HG03439 (cell line): Measurements from ENCODE around the gene BLOC1S4.

Experiments
- ATAC-seq: cut with Tn5 transposase; IDR thresholded peaks from one replicate; pipeline ENCODE4 v1.9.1; 2021; ENCODE audit warnings: mild to moderate bottlenecking, moderate library complexity; ENCODE audit not compliant: unreplicated experiment

Gene BLOC1S4

DNA sequence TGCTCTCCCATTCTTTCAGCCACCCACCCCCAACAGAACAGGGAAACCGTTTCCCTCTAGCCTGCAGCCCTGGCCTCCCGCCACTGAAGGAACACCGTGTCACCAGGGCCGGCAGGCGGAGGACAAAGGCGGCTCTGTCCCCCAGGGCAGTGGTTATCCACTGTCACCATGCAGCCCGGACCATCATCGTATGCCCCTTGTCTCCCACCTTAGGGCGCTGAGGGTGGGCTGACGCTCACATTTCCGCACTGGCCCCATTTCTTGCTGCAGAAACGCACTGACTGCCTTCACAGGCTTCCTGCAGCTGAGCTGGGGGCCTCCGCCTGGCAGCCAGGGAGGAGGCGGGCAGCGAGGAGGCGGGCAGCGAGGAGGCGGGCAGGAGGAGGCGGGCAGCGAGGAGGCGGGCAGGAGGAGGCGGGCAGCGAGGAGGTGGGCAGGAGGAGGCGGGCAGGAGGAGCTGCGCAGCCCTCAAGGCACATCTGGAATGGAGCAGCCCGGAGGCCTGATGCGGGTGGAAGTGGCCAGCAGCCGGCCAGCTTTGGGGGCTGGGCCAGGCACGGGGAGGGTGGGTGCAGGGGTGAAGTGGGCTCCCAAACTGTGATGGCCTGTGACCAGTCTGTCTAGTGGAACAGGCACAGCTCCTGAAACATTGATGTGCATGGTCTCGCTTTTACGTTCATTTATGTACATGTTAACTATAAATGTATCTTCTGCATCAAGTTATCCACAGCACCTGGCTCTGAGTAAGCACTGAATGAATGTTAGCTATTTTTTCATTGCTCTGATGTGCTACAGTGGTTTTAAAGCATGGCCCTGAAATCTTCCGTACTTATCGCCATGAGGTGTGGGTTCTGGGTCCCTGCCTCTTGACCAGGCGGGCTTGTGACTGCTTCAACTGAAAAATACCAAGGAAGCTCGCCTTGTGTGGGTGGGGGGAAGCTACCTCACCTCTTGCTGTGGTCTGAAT lies 46.0 kb downstream of the BLOC1S4 start:
- no peak for ATAC-seq

DNA sequence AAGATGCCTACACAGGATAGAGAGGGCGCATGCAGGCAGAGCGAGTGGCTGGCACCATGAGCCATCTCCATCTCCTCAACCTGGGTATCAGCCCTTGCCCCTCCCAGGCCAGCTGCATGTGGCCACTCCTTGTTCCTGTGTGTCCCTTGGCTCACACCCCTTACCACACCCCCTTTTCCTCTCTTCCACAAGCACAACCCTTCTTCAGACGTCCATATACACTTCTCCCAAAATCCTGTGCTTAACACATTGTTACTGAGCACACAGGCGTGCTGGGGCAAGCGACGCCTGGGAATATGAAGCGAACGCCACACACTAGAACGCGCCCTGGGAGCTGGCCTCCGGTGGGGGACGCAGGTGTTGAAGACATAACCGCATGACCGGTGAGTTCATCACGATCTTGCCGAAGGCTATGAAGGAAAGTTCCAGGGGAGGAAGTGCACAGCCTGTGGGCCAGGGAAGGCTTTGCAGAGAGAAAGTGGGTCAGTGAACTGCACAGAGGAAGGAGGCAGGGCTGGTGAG lies 47.4 kb downstream of the BLOC1S4 start:
- ATAC-seq: no peak

DNA sequence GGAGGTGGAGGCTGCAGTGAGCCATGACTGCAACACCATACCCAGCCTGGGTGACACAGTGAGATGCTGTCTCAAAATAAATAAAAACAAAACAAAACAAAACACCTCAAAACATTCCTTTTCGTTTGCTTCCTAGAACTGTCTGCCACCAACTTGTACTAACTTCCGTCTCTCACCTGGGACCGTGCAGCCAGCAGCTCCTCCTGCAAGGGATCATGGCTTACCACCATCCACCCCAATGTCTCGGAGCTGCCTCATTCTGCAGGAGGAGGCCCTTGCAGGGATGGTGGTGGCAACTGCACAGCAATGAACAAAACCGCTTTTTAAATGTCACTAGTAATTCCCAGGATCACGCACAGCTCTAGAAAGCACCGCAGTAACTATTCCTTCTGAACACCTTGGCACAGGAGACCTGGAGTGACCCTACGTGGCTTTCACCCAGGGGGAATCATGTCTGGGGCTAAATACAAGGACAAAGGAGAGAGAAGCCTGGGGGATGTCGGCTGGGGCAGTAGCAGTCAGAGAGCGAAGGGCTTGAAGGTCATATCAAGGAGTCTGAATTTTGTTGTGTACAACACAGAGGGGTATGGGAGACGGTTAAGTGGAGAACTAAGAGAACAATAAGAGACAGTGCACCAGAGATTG lies 49.1 kb downstream of the BLOC1S4 start:
- no peak for ATAC-seq

DNA sequence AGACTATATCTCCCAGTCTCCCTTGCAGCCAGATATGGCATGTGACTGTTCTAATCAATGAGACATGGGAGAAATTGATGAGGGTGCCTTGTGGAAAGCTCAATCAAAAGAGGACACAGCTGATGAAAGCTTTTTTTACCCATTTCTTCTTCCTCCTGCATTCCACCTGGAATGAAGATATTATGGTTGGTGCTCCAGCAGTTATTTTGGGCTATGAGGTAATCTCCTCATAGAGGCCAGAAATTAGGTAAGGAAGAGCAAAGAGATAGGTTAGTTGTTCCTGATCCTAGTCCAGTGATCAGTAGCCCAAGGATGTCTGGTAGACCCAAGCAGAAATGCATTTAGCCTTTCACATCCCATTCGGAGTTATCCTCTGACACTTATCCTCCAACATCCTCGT lies 49.7 kb downstream of the BLOC1S4 start:
- no peak for ATAC-seq
